ENCODE results near the gene RAB40C.

The RAB40C gene

GRCh38 chr16:564690-565418 lies 25.0 kb upstream of the RAB40C start:
- H3K4me3 Mint-ChIP-seq: no peak overlapping the region
- no peaks in the 10 kb centered on the region for H3K36me3 Mint-ChIP-seq (ENCODE audit: low read depth)
- no peak for DNase-seq
- peaks cover 16% of the 10 kb centered on the region for H3K4me1 Mint-ChIP-seq (ENCODE audit: low read depth)
- H3K9me3 Mint-ChIP-seq: no peaks in the 10 kb centered on the region
- H3K27me3 Mint-ChIP-seq: peaks cover 12% of the 10 kb centered on the region
- no peak overlapping the region for H3K27ac Mint-ChIP-seq

GRCh38 chr16:565419-566330 lies 24.2 kb upstream of the RAB40C start:
- DNase-seq: no peak
- H3K4me3 Mint-ChIP-seq: no peak overlapping the region
- no peaks in the 10 kb centered on the region for H3K9me3 Mint-ChIP-seq
- H3K27ac Mint-ChIP-seq: no peak overlapping the region
- peaks cover 12% of the 10 kb centered on the region for H3K27me3 Mint-ChIP-seq
- H3K4me1 Mint-ChIP-seq (ENCODE audit: low read depth): peaks cover 17% of the 10 kb centered on the region
- peaks cover 2% of the 10 kb centered on the region for H3K36me3 Mint-ChIP-seq (ENCODE audit: low read depth)

GRCh38 chr16:566475-567372 lies 23.1 kb upstream of the RAB40C start, which contains the start of gene NHLRC4:
TSS of gene NHLRC4 (plus strand) at chr16:567005. CDS start at chr16:568048, 1,043 bp downstream.
- peak within 1 kb of the TSS; percentile 61 for H3K4me3 Mint-ChIP-seq
- H3K4me1 Mint-ChIP-seq (ENCODE audit: low read depth): peaks cover 28% of the 10 kb centered on the region
- H3K27ac Mint-ChIP-seq: peak within 1 kb of the TSS; percentile 77
- peaks cover 2% of the 10 kb centered on the region for H3K36me3 Mint-ChIP-seq (ENCODE audit: low read depth)
- H3K27me3 Mint-ChIP-seq: peaks cover 9% of the 10 kb centered on the region
- no peaks in the 10 kb centered on the region for H3K9me3 Mint-ChIP-seq
- DNase-seq: peak; percentile 67

- Mint-ChIP-seq H3K4me1 (ENCODE audit: low read depth) (peaks cover 31% of the 10 kb centered on the region), H3K36me3 (ENCODE audit: low read depth) (peaks cover 2% of the 10 kb centered on the region), H3K9me3 (no peaks in the 10 kb centered on the region), H3K4me3 (peak overlapping the region; percentile 61), H3K27me3 (peaks cover 2% of the 10 kb centered on the region), H3K27ac (peak overlapping the region; percentile 77)
- no peak for DNase-seq
These were observed 22.3 kb upstream of the RAB40C start for GRCh38 chr16:567373-568256.

- Mint-ChIP-seq H3K36me3 (ENCODE audit: low read depth) (peaks cover 2% of the 10 kb centered on the region), H3K27me3 (no peaks in the 10 kb centered on the region), H3K4me1 (ENCODE audit: low read depth) (peaks cover 31% of the 10 kb centered on the region), H3K4me3 (peak overlapping the region; percentile 86), H3K9me3 (no peaks in the 10 kb centered on the region), H3K27ac (peak overlapping the region; percentile 95)
- DNase-seq: no peak
These were observed 21.2 kb upstream of the RAB40C start for GRCh38 chr16:568401-569258.

GRCh38 chr16:569445-570254 lies 20.2 kb upstream of the RAB40C start, which contains the start of gene PIGQ:
TSS of gene PIGQ (plus strand) at chr16:569968. CDS start at chr16:574075, 4,107 bp downstream.
- H3K27me3 Mint-ChIP-seq: no peaks in the 10 kb centered on the region

GRCh38 chr16:572865-573650 lies 16.8 kb upstream of the RAB40C start:
- no peak overlapping the region for H3K4me3 Mint-ChIP-seq
- no peaks in the 10 kb centered on the region for H3K9me3 Mint-ChIP-seq
- H3K27ac Mint-ChIP-seq: no peak overlapping the region
- H3K4me1 Mint-ChIP-seq (ENCODE audit: low read depth): peaks cover 21% of the 10 kb centered on the region
- peaks cover 14% of the 10 kb centered on the region for H3K36me3 Mint-ChIP-seq (ENCODE audit: low read depth)
- no peaks in the 10 kb centered on the region for H3K27me3 Mint-ChIP-seq
- DNase-seq: no peak

More at GRCh38 chr16:569445-570254, 20.2 kb upstream of the RAB40C start, which contains the start of gene PIGQ:
- H3K4me3 Mint-ChIP-seq: peak within 1 kb of the TSS; percentile 87
- peak; percentile 86 for DNase-seq
- H3K9me3 Mint-ChIP-seq: no peaks in the 10 kb centered on the region
- H3K36me3 Mint-ChIP-seq (ENCODE audit: low read depth): peaks cover 6% of the 10 kb centered on the region
- H3K27ac Mint-ChIP-seq: peak within 1 kb of the TSS; percentile 95
- peaks cover 31% of the 10 kb centered on the region for H3K4me1 Mint-ChIP-seq (ENCODE audit: low read depth)

- Mint-ChIP-seq H3K27ac (no peak overlapping the region), H3K4me3 (no peak overlapping the region), H3K9me3 (no peaks in the 10 kb centered on the region), H3K4me1 (ENCODE audit: low read depth) (peaks cover 19% of the 10 kb centered on the region), H3K27me3 (no peaks in the 10 kb centered on the region), H3K36me3 (ENCODE audit: low read depth) (peaks cover 14% of the 10 kb centered on the region)
- no peak for DNase-seq
These were observed 15.7 kb upstream of the RAB40C start for GRCh38 chr16:574021-574760.

- H3K4me1 Mint-ChIP-seq (ENCODE audit: low read depth): peaks cover 16% of the 10 kb centered on the region
- no peak for DNase-seq
- H3K4me3 Mint-ChIP-seq: no peak overlapping the region
- no peaks in the 10 kb centered on the region for H3K27me3 Mint-ChIP-seq
- H3K36me3 Mint-ChIP-seq (ENCODE audit: low read depth): peaks cover 13% of the 10 kb centered on the region
- no peak overlapping the region for H3K27ac Mint-ChIP-seq
- no peaks in the 10 kb centered on the region for H3K9me3 Mint-ChIP-seq
These were observed 14.3 kb upstream of the RAB40C start for GRCh38 chr16:575354-576196.

GRCh38 chr16:576197-576822 lies 13.6 kb upstream of the RAB40C start:
- no peak for DNase-seq

More at GRCh38 chr16:576197-576822, 13.6 kb upstream of the RAB40C start:
- Mint-ChIP-seq H3K36me3 (ENCODE audit: low read depth) (peaks cover 16% of the 10 kb centered on the region), H3K27ac (peak overlapping the region; percentile 33), H3K4me1 (ENCODE audit: low read depth) (peaks cover 9% of the 10 kb centered on the region), H3K9me3 (no peaks in the 10 kb centered on the region), H3K4me3 (no peak overlapping the region), H3K27me3 (no peaks in the 10 kb centered on the region)

All from activated T-cell treated with anti-CD3 and anti-CD28 coated beads, Interleukin-2, amount 50 U/mL, for 24 hours (primary cell).